ENCODE results near the gene SSTR5. TPM values are rescaled to one million over a fixed set of nuclear protein-coding genes. Genes with fewer than 3 reads are reported as not detected.

Gene SSTR5
- total RNA-seq, 1 donor from 2014 or later, result not detected

GRCh38 chr16:1124795-1125194 is 52.2 kb downstream of the SSTR5 start:
- ChIA-PET CTCF (no interaction called here), POLR2A (no interaction called here)
- H3K9me3 Mint-ChIP-seq, result no peaks in the 10 kb centered on the region
- no peak for DNase-seq
- no peaks in the 10 kb centered on the region for H3K27me3 Mint-ChIP-seq
- TF ChIP-seq, protein P1, sequence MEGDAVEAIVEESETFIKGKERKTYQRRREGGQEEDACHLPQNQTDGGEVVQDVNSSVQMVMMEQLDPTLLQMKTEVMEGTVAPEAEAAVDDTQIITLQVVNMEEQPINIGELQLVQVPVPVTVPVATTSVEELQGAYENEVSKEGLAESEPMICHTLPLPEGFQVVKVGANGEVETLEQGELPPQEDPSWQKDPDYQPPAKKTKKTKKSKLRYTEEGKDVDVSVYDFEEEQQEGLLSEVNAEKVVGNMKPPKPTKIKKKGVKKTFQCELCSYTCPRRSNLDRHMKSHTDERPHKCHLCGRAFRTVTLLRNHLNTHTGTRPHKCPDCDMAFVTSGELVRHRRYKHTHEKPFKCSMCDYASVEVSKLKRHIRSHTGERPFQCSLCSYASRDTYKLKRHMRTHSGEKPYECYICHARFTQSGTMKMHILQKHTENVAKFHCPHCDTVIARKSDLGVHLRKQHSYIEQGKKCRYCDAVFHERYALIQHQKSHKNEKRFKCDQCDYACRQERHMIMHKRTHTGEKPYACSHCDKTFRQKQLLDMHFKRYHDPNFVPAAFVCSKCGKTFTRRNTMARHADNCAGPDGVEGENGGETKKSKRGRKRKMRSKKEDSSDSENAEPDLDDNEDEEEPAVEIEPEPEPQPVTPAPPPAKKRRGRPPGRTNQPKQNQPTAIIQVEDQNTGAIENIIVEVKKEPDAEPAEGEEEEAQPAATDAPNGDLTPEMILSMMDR (IDR thresholded peaks at IDR 0.05), result no peak
- H3K4me1 Mint-ChIP-seq, result no peaks in the 10 kb centered on the region
- intact Hi-C loops (cut with micrococcal nuclease), result no loop called here
- no peak overlapping the region for H3K27ac Mint-ChIP-seq
- H3K4me3 Mint-ChIP-seq, result no peak overlapping the region
- no peak for ATAC-seq (ENCODE audit: low read depth)
- no peaks in the 10 kb centered on the region for H3K36me3 Mint-ChIP-seq (ENCODE audit: low read depth)

GRCh38 chr16:1125471-1125870 is 52.9 kb downstream of the SSTR5 start:
- Mint-ChIP-seq H3K27ac (no peak overlapping the region), H3K27me3 (no peaks in the 10 kb centered on the region), H3K9me3 (no peaks in the 10 kb centered on the region), H3K36me3 (ENCODE audit: low read depth) (no peaks in the 10 kb centered on the region), H3K4me3 (no peak overlapping the region), H3K4me1 (no peaks in the 10 kb centered on the region)
- intact Hi-C loops (cut with micrococcal nuclease), result no loop called here
- CTCF ChIA-PET, result no interaction called here
- no peak for ATAC-seq (ENCODE audit: low read depth)
- POLR2A ChIA-PET, result no interaction called here
- DNase-seq, result no peak
- TF ChIP-seq, protein P1 (IDR thresholded peaks at IDR 0.05), result no peak

DNA sequence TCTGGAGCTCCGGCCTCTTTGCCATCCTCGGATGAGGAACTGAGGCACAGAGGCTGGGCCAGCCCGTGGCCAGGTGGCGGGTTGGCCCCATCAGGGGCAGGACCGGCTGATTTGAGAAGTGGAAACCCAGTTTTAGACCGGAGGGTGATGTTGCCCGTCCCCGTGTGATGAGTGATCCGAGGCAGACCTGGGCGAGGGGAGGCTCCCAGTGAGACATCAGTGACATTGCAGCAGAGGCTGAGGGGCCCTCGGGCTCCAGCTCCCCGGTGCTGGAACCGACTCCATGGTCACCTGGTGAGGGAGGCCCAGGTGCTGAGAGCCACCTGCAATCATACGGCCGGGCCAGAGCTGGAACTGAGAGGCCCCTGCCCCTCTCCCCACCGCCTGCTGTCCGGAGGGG is 53.5 kb downstream of the SSTR5 start:
- TF ChIP-seq, protein P1 (IDR thresholded peaks at IDR 0.05), result no peak
- no peak for ATAC-seq (ENCODE audit: low read depth)
- H3K27ac Mint-ChIP-seq, result no peak overlapping the region
- CTCF ChIA-PET, result no interaction called here
- no peak overlapping the region for H3K4me3 Mint-ChIP-seq
- DNase-seq, result no peak
- H3K9me3 Mint-ChIP-seq, result no peaks in the 10 kb centered on the region
- no peaks in the 10 kb centered on the region for H3K36me3 Mint-ChIP-seq (ENCODE audit: low read depth)
- no peaks in the 10 kb centered on the region for H3K4me1 Mint-ChIP-seq
- POLR2A ChIA-PET, result no interaction called here
- no peaks in the 10 kb centered on the region for H3K27me3 Mint-ChIP-seq
- intact Hi-C loops (cut with micrococcal nuclease), result no loop called here

DNA sequence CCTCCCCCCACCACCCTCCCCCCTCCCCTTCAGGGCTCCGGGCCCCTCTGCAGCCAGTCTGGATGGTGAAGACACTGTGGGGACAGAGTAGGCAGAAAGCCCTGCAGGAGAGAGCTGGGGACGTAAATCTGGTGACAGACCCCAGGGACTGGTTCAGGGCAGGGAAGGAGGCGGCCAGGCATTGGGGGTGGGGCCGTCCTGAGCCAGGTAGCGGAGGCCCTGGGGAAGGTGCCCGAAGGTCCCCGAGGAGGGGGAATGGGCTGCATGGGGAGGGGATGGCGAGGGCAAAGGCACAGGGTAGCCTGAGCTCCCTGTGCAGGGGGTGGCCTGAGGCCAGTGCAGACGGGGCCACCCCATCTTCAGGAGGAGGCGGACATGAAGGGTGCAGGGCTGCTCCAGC is 54.0 kb downstream of the SSTR5 start:
- intact Hi-C loops (cut with micrococcal nuclease), result no loop called here
- Mint-ChIP-seq H3K27me3 (no peaks in the 10 kb centered on the region), H3K4me3 (no peak overlapping the region), H3K9me3 (no peaks in the 10 kb centered on the region), H3K36me3 (ENCODE audit: low read depth) (no peaks in the 10 kb centered on the region), H3K4me1 (no peaks in the 10 kb centered on the region), H3K27ac (no peak overlapping the region)
- POLR2A ChIA-PET, result no interaction called here
- ATAC-seq (ENCODE audit: low read depth), result no peak
- DNase-seq, result no peak
- TF ChIP-seq, protein P1 (IDR thresholded peaks at IDR 0.05), result no peak
- CTCF ChIA-PET, result no interaction called here

GRCh38 chr16:1127101-1127500 is 54.6 kb downstream of the SSTR5 start:
- H3K36me3 Mint-ChIP-seq (ENCODE audit: low read depth), result no peaks in the 10 kb centered on the region
- DNase-seq (no peak), ATAC-seq (ENCODE audit: low read depth) (no peak)
- ChIA-PET POLR2A (no interaction called here), CTCF (no interaction called here)
- no peaks in the 10 kb centered on the region for H3K27me3 Mint-ChIP-seq
- intact Hi-C loops (cut with micrococcal nuclease), result no loop called here
- no peaks in the 10 kb centered on the region for H3K9me3 Mint-ChIP-seq
- no peak overlapping the region for H3K27ac Mint-ChIP-seq
- no peak overlapping the region for H3K4me3 Mint-ChIP-seq
- TF ChIP-seq, protein P1 (IDR thresholded peaks at IDR 0.05), result no peak
- H3K4me1 Mint-ChIP-seq, result no peaks in the 10 kb centered on the region
